Measurements from ENCODE around the gene ERAP2. TPM values are rescaled to one million over a fixed set of nuclear protein-coding genes. Genes with fewer than 3 reads are reported as not detected.

The ERAP2 gene
- total RNA-seq, 1 experiment from 2014 or later, result 15.5 TPM

GRCh38 chr5:96863114-96863513, 13.2 kb upstream of the ERAP2 start:
- POLR2A ChIA-PET, result no interaction called here
- no peak overlapping the region for H3K27ac ChIP-seq (ENCODE audit: low read length)
- H3K9me3 ChIP-seq (ENCODE audit: control insufficient read depth, insufficient read depth, low read depth, low read length), result no peaks in the 10 kb centered on the region
- BruUV-seq (replicated peaks), result no TSS peak
- peaks cover 8% of the 10 kb centered on the region; the same call in 1 of the 2 replicates for H3K27me3 ChIP-seq (ENCODE audit: control insufficient read depth, insufficient read depth, low read length)
- TF ChIP-seq SIN3A (IDR thresholded peaks at IDR 0.05; ENCODE audit: borderline replicate concordance, insufficient read depth, low read depth, low read length), result no peak
- TF ChIP-seq TCF7L2 (IDR thresholded peaks at IDR 0.05; ENCODE audit: low read depth, low read length), result no peak
- no peak for TF ChIP-seq REST (IDR thresholded peaks at IDR 0.05; ENCODE audit: insufficient read depth in 1 of 2, low read depth in 2 of 2, low read length in 1 of 2)
- TF ChIP-seq CTCF (IDR thresholded peaks at IDR 0.05), result no peak
- TF ChIP-seq POLR2AphosphoS5 (IDR thresholded peaks at IDR 0.05; ENCODE audit: low read depth, low read length), result no peak
- H3K36me3 ChIP-seq (ENCODE audit: control insufficient read depth, insufficient read depth, low read length), result no peaks in the 10 kb centered on the region
- no peaks in the 10 kb centered on the region for H3K4me1 ChIP-seq (ENCODE audit: control insufficient read depth, insufficient read depth, low read length)
- intact Hi-C loops (cut with micrococcal nuclease; ENCODE audit: unreplicated experiment) (no loop called here), in situ Hi-C loops (cut with HindIII; ENCODE audit: low pct_unique_long_range_greater_than_20kb, low sequenced_read_pairs) (no loop called here)
- H3K4me3 ChIP-seq (ENCODE audit: low read depth in 2 of 2, low read length in 2 of 2), result no peak overlapping the region
- DNase-seq (ENCODE audit: low read depth, low spot score), result no peak
- ATAC-seq, result no peak
- CTCF ChIA-PET, result no interaction called here

DNA sequence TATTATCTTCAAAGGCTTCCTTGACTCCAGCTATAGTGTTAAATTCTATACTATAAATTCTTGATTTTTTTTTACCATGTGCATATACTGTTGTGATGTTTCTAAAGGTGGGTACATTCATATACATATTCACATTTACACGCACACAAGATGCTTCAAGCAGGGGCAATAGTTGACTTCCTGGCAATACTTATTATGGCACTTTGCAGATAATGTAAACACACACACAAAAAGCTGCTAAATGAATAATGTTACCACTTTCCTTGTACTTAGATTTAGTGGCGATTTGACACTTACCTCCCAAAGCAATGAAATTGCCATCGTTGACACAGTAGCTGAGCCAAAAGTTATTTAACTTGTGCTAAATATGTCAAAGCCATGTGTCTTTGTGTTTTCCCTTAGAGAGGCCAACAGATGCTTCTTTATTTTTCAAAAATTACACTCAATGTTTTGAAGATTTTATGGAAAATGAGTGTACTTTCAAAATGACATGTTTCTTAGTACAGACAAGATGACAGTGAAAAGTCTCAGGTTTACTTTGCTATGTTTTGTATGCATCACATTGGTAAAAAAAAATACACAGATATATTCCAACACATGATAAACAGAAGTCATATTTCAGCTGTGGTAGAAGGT, 12.2 kb upstream of the ERAP2 start:
- CTCF ChIA-PET, result no interaction called here

More for the DNA sequence above, 12.2 kb upstream of the ERAP2 start:
- TF ChIP-seq POLR2AphosphoS5 (IDR thresholded peaks at IDR 0.05; ENCODE audit: low read depth, low read length), result no peak
- TF ChIP-seq SIN3A (IDR thresholded peaks at IDR 0.05; ENCODE audit: borderline replicate concordance, insufficient read depth, low read depth, low read length), result no peak
- no peak for TF ChIP-seq CTCF (IDR thresholded peaks at IDR 0.05)
- TF ChIP-seq TCF7L2 (IDR thresholded peaks at IDR 0.05; ENCODE audit: low read depth, low read length), result no peak
- no peak for TF ChIP-seq REST (IDR thresholded peaks at IDR 0.05; ENCODE audit: insufficient read depth in 1 of 2, low read depth in 2 of 2, low read length in 1 of 2)
- Histone ChIP-seq H3K36me3 (ENCODE audit: control insufficient read depth, insufficient read depth, low read length) (no peaks in the 10 kb centered on the region), H3K27ac (ENCODE audit: low read length) (no peak overlapping the region), H3K4me3 (ENCODE audit: low read depth in 2 of 2, low read length in 2 of 2) (no peak overlapping the region), H3K9me3 (ENCODE audit: control insufficient read depth, insufficient read depth, low read depth, low read length) (no peaks in the 10 kb centered on the region), H3K27me3 (ENCODE audit: control insufficient read depth, insufficient read depth, low read length) (peaks cover 8% of the 10 kb centered on the region; the same call in 1 of the 2 replicates), H3K4me1 (ENCODE audit: control insufficient read depth, insufficient read depth, low read length) (no peaks in the 10 kb centered on the region)
- no TSS peak for BruUV-seq (replicated peaks)
- in situ Hi-C loops (cut with HindIII; ENCODE audit: low pct_unique_long_range_greater_than_20kb, low sequenced_read_pairs) (no loop called here), intact Hi-C loops (cut with micrococcal nuclease; ENCODE audit: unreplicated experiment) (no loop called here)
- POLR2A ChIA-PET, result no interaction called here
- ATAC-seq, result no peak
- no peak for DNase-seq (ENCODE audit: low read depth, low spot score)
